SK-N-SH treated with all-trans-retinoic acid at 6 μM for 48 hours (cell line): ENCODE results near the gene CYTH4.

Source experiments
- ARNTL ChIP-seq: fragments of 450-650 bp; formaldehyde crosslinking; IDR thresholded peaks from 2 replicates; pipeline ENCODE4 v1.5.0; 2020; ENCODE audit warnings: low read depth, mild to moderate bottlenecking, moderate library complexity, borderline replicate concordance
- GLIS3 ChIP-seq: fragments of 250-450 bp; sonication (Bioruptor Pico); IDR thresholded peaks from 2 replicates; pipeline ENCODE4 v1.5.0; 2020; ENCODE audit warnings: mild to moderate bottlenecking, moderate library complexity
- TCF4 ChIP-seq: fragments of 250-450 bp; sonication (Bioruptor Pico); IDR thresholded peaks from 2 replicates; pipeline ENCODE4 v1.8.0; 2021; ENCODE audit warnings: mild to moderate bottlenecking, moderate library complexity, borderline replicate concordance
- TOX ChIP-seq: fragments of 250-450 bp; sonication (Bioruptor Pico); IDR thresholded peaks from 2 replicates; pipeline ENCODE4 v1.8.0; 2021; ENCODE audit warnings: mild to moderate bottlenecking, moderate library complexity, borderline replicate concordance
- ZFP3 ChIP-seq: fragments of 250-450 bp; sonication (Bioruptor Pico); IDR thresholded peaks from 2 replicates; pipeline ENCODE4 v1.5.0; 2020; ENCODE audit warnings: mild to moderate bottlenecking, moderate library complexity
- ZNF8 ChIP-seq: fragments of 450-650 bp; formaldehyde crosslinking; IDR thresholded peaks from 2 replicates; pipeline ENCODE4 v1.5.0; 2020; ENCODE audit warnings: mild to moderate bottlenecking, moderate library complexity
- TF ChIP-seq, protein P1 (sequence below): fragments of 250-450 bp; sonication (Bioruptor Pico); IDR thresholded peaks from 2 replicates; pipeline ENCODE4 v1.5.0; 2020; ENCODE audit warnings: mild to moderate bottlenecking, moderate library complexity
- TF ChIP-seq, protein P2 (sequence below): fragments of 250-450 bp; sonication (Bioruptor Pico); IDR thresholded peaks from 2 replicates; pipeline ENCODE4 v1.5.1; 2020; ENCODE audit warnings: low read depth, mild to moderate bottlenecking, moderate library complexity
- TF ChIP-seq, protein P3 (sequence below): fragments of 250-450 bp; sonication (Bioruptor Pico); IDR thresholded peaks from 2 replicates; pipeline ENCODE4 v1.8.0; 2020; ENCODE audit warnings: mild to moderate bottlenecking, moderate library complexity, borderline replicate concordance
- TF ChIP-seq, protein P4 (sequence below): fragments of 250-450 bp; sonication (Bioruptor Pico); IDR thresholded peaks from 2 replicates; pipeline ENCODE4 v1.8.0; 2021; ENCODE audit warnings: low read depth, mild to moderate bottlenecking, moderate library complexity, borderline replicate concordance

DNA sequence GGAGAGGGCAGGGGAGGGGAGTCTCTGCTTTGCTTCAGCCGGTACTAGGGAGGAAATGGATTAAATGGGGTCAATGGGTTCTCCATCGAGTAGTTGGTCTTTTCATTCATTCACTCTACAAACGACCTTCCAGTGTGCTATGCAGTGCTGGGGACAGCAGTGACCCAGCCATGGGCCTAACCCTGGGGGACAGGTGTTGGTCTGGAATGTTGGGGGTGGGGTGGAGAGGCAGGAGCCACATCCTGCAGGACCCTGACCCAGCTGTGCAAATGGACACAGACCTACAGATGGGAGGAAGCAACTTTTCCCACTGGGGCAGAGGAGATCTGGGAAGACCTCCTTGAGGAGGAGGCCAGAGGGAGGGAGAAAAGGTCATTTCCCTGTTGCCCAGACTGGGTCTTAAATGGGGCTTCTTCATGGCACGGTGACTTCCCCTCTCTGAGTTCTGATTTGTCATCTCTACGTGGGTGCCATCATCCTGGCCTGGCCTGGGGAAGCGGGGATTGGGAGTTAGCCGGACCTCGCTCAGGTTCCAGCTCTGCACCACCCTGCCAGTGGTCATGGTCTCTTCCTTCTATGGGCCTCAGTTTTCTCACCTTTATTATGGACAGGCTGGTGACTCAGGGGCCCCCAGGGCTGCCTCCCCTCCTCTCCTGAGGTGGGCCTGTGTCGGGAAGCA lies 2.0 kb downstream of the CYTH4 start:
- no peak for TF ChIP-seq TCF4 (CRISPR knock-in tag)
- TF ChIP-seq ARNTL (CRISPR knock-in tag), result no peak
- TF ChIP-seq, protein P1, sequence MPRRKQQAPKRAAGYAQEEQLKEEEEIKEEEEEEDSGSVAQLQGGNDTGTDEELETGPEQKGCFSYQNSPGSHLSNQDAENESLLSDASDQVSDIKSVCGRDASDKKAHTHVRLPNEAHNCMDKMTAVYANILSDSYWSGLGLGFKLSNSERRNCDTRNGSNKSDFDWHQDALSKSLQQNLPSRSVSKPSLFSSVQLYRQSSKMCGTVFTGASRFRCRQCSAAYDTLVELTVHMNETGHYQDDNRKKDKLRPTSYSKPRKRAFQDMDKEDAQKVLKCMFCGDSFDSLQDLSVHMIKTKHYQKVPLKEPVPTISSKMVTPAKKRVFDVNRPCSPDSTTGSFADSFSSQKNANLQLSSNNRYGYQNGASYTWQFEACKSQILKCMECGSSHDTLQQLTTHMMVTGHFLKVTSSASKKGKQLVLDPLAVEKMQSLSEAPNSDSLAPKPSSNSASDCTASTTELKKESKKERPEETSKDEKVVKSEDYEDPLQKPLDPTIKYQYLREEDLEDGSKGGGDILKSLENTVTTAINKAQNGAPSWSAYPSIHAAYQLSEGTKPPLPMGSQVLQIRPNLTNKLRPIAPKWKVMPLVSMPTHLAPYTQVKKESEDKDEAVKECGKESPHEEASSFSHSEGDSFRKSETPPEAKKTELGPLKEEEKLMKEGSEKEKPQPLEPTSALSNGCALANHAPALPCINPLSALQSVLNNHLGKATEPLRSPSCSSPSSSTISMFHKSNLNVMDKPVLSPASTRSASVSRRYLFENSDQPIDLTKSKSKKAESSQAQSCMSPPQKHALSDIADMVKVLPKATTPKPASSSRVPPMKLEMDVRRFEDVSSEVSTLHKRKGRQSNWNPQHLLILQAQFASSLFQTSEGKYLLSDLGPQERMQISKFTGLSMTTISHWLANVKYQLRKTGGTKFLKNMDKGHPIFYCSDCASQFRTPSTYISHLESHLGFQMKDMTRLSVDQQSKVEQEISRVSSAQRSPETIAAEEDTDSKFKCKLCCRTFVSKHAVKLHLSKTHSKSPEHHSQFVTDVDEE (CRISPR knock-in tag), result no peak
- TF ChIP-seq TOX, result no peak
- TF ChIP-seq GLIS3 (CRISPR knock-in tag), result no peak
- TF ChIP-seq, protein P2, sequence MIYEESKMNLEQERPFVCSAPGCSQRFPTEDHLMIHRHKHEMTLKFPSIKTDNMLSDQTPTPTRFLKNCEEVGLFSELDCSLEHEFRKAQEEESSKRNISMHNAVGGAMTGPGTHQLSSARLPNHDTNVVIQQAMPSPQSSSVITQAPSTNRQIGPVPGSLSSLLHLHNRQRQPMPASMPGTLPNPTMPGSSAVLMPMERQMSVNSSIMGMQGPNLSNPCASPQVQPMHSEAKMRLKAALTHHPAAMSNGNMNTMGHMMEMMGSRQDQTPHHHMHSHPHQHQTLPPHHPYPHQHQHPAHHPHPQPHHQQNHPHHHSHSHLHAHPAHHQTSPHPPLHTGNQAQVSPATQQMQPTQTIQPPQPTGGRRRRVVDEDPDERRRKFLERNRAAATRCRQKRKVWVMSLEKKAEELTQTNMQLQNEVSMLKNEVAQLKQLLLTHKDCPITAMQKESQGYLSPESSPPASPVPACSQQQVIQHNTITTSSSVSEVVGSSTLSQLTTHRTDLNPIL (CRISPR knock-in tag), result no peak
- TF ChIP-seq, protein P3, sequence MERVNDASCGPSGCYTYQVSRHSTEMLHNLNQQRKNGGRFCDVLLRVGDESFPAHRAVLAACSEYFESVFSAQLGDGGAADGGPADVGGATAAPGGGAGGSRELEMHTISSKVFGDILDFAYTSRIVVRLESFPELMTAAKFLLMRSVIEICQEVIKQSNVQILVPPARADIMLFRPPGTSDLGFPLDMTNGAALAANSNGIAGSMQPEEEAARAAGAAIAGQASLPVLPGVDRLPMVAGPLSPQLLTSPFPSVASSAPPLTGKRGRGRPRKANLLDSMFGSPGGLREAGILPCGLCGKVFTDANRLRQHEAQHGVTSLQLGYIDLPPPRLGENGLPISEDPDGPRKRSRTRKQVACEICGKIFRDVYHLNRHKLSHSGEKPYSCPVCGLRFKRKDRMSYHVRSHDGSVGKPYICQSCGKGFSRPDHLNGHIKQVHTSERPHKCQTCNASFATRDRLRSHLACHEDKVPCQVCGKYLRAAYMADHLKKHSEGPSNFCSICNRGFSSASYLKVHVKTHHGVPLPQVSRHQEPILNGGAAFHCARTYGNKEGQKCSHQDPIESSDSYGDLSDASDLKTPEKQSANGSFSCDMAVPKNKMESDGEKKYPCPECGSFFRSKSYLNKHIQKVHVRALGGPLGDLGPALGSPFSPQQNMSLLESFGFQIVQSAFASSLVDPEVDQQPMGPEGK (CRISPR knock-in tag), result no peak
- TF ChIP-seq, protein P4, sequence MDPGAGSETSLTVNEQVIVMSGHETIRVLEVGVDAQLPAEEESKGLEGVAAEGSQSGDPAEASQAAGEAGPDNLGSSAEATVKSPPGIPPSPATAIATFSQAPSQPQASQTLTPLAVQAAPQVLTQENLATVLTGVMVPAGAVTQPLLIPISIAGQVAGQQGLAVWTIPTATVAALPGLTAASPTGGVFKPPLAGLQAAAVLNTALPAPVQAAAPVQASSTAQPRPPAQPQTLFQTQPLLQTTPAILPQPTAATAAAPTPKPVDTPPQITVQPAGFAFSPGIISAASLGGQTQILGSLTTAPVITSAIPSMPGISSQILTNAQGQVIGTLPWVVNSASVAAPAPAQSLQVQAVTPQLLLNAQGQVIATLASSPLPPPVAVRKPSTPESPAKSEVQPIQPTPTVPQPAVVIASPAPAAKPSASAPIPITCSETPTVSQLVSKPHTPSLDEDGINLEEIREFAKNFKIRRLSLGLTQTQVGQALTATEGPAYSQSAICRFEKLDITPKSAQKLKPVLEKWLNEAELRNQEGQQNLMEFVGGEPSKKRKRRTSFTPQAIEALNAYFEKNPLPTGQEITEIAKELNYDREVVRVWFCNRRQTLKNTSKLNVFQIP (CRISPR knock-in tag), result no peak
- no peak for TF ChIP-seq ZNF8
- TF ChIP-seq ZFP3 (CRISPR knock-in tag), result no peak
